Fibroblast of mammary gland (primary cell): ENCODE data around the gene WDR83.
A peak's percentile ranks its signal among the peaks of the same experiment; 100 is the strongest.

Experiments used
- DNase-seq: peaks from one replicate; pipeline ENCODE4 v3.0.0-alpha.2; 2010; ENCODE audit warnings: low read depth
- H3K4me3 ChIP-seq: 2 replicates; pipeline ENCODE4 v1.5.1; 2011; ENCODE audit warnings: low read depth, mild to moderate bottlenecking, low read length, moderate library complexity; ENCODE audit not compliant: control insufficient read depth
- TF ChIP-seq, protein P1 (sequence below): conservative IDR thresholded peaks from 2 replicates; pipeline ENCODE4 v1.5.1; 2011; ENCODE audit warnings: low read depth, low read length, inconsistent platforms; ENCODE audit not compliant: control insufficient read depth, insufficient read depth

The WDR83 gene

DNA sequence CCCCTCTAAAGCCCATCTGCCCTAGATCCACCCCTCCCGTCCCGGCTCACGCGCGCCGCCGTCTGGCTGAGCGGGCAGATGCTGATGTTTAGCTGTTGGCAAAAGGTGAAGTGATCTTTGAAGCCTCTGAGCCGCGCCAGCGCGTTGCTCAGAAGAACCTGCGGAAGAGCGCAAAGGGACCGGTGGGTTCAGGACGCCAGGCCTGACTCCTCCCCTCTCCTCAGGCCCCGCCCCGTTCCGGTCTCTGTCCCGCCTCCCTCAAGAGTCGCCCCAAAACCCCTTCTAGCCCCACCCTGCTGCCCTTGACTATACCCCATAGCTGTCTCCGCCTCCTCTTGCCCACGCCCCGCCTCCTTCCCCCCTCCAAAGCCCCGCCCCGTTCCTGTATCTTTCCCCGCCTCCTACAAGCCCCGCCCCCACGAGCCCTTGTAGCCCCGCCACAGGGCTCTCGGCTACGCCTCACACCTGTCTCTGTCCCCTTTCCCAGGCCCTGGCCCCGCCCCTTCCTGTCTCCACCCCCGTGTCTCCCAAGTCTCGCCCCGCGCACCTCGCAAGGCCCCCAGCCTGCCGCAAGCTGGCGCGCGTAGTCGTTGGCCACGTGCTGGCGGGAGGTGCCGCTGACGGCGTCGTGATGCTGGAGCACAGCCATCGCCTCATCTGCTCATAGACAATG lies 9.6 kb upstream of the WDR83 start:
- no peak overlapping the region for H3K4me3 ChIP-seq
- DNase-seq = no peak
- TF ChIP-seq, protein P1, sequence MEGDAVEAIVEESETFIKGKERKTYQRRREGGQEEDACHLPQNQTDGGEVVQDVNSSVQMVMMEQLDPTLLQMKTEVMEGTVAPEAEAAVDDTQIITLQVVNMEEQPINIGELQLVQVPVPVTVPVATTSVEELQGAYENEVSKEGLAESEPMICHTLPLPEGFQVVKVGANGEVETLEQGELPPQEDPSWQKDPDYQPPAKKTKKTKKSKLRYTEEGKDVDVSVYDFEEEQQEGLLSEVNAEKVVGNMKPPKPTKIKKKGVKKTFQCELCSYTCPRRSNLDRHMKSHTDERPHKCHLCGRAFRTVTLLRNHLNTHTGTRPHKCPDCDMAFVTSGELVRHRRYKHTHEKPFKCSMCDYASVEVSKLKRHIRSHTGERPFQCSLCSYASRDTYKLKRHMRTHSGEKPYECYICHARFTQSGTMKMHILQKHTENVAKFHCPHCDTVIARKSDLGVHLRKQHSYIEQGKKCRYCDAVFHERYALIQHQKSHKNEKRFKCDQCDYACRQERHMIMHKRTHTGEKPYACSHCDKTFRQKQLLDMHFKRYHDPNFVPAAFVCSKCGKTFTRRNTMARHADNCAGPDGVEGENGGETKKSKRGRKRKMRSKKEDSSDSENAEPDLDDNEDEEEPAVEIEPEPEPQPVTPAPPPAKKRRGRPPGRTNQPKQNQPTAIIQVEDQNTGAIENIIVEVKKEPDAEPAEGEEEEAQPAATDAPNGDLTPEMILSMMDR = no peak

DNA sequence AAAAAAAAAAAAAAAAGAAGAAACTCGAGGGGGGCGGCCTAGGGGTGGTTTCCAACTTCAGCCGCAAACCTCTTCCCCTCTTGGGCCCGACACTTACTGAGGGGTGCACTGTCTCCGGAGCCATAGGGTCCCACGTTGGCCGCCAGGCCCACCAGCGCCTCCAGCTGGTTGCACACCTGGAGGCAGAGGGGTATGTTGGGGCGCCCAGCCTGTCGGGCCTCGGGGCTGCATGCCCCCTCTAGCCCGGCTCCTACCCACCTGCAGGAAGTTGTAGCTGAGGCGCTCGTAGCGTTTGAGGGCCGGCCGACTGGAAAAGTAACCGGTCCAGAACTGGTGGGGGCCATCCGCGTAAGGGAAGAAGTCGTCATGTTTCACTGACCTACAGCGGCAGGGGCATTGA lies 8.6 kb upstream of the WDR83 start:
- H3K4me3 ChIP-seq = no peak overlapping the region
- TF ChIP-seq, protein P1 = no peak
- DNase-seq = no peak

DNA sequence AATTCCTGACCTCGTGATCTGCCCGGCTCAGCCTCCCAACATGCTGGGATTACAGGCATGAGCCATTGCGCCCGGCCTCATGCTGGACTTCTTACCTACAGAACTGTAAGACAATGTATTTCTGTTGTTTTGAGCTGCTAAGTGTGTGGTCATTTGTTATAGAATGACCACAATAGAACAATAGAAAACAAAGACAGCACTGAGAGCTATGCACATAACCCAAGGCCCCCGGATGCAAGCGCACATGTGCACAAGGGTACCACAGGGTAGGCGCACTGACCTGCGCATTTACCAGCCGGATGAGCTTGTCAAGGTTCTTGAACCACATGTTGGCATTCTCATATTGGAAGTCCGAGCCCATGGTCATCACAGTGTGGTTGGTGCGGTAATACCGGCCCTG lies 5.6 kb upstream of the WDR83 start:
- no peak overlapping the region for H3K4me3 ChIP-seq

DNA sequence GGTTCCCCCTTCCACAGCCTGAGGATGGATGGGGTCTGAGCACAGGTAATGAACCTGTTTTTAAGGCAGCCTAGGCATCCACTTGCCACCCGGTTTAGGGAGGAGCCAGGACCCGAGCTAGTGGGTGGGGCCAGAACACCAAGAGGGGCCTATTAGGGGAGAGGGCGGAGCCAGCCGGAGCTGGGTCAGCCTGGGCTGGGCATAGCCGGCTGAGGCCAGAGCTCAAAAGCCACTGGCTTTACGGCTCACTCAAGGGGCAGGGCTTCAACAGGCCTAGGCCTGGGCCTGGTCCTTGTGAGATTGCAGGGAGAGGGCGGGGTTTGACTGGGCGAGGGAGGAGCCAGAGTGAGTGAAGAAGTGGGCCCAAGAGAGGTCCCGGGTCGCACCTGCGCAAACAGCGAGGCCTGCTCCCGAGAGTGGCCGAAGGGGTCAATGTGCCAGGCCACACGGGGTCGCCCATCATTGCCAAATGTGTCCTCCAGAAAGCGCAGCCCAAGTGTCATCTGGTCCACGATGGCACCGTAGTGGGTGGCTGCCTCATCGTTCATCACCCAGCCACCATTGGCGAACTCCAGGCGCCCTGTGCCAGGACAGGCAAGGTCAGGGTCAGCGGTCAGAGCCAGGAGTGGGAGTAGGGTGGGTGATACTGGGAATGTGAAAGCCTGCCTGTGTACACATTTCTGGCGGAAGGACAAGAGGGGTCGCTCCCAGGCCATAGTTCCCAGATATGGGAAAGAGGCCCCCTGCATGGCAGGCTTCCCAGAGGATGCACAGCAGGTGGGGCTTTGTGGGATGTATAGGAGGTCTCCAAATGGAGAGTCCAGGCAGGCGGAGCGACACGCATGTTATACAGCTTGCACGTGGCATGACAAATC lies 2.0 kb upstream of the WDR83 start:
- DNase-seq = peak; percentile 35
- TF ChIP-seq, protein P1 = no peak
- H3K4me3 ChIP-seq = no peak overlapping the region

More for the DNA sequence above, 5.6 kb upstream of the WDR83 start:
- DNase-seq = no peak
- TF ChIP-seq, protein P1 = no peak

DNA sequence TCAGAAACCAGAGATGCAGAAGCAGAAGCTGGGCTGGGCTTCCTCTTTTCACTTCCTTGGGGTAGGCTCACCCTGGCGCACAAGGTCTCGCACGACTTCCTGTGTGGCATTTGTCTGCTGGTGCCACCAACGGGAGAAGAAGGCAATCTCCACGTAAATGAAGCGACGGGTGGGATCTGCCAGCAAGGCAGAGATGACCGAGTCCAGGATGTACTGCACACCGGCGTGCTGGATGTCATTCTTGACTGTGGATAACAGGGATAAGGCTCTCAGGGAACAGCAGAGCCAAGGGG lies 1.4 kb upstream of the WDR83 start:
- DNase-seq = no peak
- H3K4me3 ChIP-seq = no peak overlapping the region
- TF ChIP-seq, protein P1 = no peak

DNA sequence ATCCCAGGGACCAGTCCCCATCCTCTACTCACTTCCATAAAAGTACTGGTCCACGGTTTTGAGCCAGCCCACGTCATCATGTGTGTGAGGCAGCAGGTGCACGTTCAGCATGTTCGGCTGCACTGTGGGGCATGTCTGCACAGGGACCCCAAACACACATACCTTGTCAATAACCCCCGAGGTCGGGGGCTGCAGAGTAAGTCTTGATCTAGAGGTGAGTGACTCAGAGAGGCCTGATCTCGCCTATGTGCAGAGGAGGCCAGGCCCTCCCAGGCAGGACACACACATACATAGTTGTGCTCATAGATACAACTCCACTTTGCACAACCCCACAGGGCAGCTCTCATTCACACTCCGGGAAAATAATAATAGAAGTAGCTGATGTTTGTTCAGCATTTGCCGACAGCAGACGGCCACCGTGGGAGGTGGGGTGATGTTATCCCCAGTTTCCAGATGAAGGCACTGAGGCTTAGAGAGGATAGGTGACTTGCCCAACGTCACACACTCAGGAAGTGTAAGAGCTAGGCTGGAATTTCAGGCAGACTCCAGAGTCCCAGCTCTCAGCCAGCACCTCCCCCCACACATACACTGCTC lies 839 bp upstream of the WDR83 start:
- DNase-seq = no peak
- peak overlapping the region; percentile 68 for H3K4me3 ChIP-seq
- TF ChIP-seq, protein P1 = no peak
